DND-41 (cell line): ENCODE measurements around the gene MNS1.

Source experiments
- ATAC-seq: fragments of 200-7000 bp; cut with Tn5 transposase; 3 replicates; pipeline ENCODE4 v1.9.1; 2021; ENCODE audit warnings: low read depth; ENCODE audit not compliant: insufficient read depth
- DNase-seq: peaks from one replicate; pipeline ENCODE4 v3.0.0-alpha.2; 2020
- H2AFZ ChIP-seq: 2 replicates; pipeline ENCODE4 v1.6.0; 2012; ENCODE audit warnings: low read depth, low read length
- H3K27ac ChIP-seq: 2 replicates; pipeline ENCODE4 v1.5.1; 2012; ENCODE audit warnings: low read length, inconsistent platforms
- H3K27me3 ChIP-seq: fragments of 200-600 bp; sonication (generic); 2 replicates; pipeline ENCODE4 v1.6.0; 2012; ENCODE audit warnings: low read length, mild to moderate bottlenecking, inconsistent platforms; ENCODE audit not compliant: insufficient read depth, poor library complexity
- H3K36me3 ChIP-seq: 2 replicates; pipeline ENCODE4 v1.5.1; 2012; ENCODE audit warnings: low read length, inconsistent platforms; ENCODE audit not compliant: insufficient read depth
- H3K4me1 ChIP-seq: 2 replicates; pipeline ENCODE4 v1.5.1; 2012; ENCODE audit warnings: mild to moderate bottlenecking, low read length; ENCODE audit not compliant: insufficient read depth
- H3K4me2 ChIP-seq: 2 replicates; pipeline ENCODE4 v1.6.0; 2012; ENCODE audit warnings: mild to moderate bottlenecking, moderate library complexity, low read length, inconsistent platforms; ENCODE audit not compliant: insufficient read depth
- H3K4me3 ChIP-seq, 2 experiments: fragments of 200-600 bp in 1 of 2; shearing (Covaris generic) in 1 of 2; 2 replicates each; pipeline ENCODE4 v1.5.1; 2012 to 2016; ENCODE audit warnings: inconsistent platforms in 2 of 2, low read length in 2 of 2, mild to moderate bottlenecking in 2 of 2, low read depth in 1 of 2, moderate library complexity in 1 of 2
- H3K79me2 ChIP-seq: 2 replicates; pipeline ENCODE4 v1.6.0; 2012; ENCODE audit warnings: low read length, inconsistent platforms; ENCODE audit not compliant: insufficient read depth
- H3K9ac ChIP-seq: 2 replicates; pipeline ENCODE4 v1.6.0; 2012; ENCODE audit warnings: low read depth, mild to moderate bottlenecking, inconsistent platforms, low read length, moderate library complexity
- H3K9me3 ChIP-seq: 2 replicates; pipeline ENCODE4 v1.5.1; 2012; ENCODE audit warnings: low read length, moderate library complexity, mild to moderate bottlenecking, inconsistent platforms; ENCODE audit not compliant: insufficient read depth, severe bottlenecking
- H4K20me1 ChIP-seq: 2 replicates; pipeline ENCODE4 v1.6.0; 2012; ENCODE audit warnings: low read length; ENCODE audit not compliant: insufficient read depth
- CTCF ChIP-seq: IDR thresholded peaks from 2 replicates; pipeline ENCODE4 v1.5.1; 2012; ENCODE audit warnings: borderline replicate concordance, low read length, moderate library complexity, mild to moderate bottlenecking; ENCODE audit not compliant: poor library complexity, severe bottlenecking; ENCODE audit errors: extremely low read depth
- EZH2 ChIP-seq: IDR thresholded peaks from 3 replicates; pipeline ENCODE4 v1.6.1; 2012; ENCODE audit warnings: borderline replicate concordance, low read depth, mild to moderate bottlenecking, moderate library complexity, low read length, inconsistent platforms; ENCODE audit not compliant: severe bottlenecking

MNS1 gene

GRCh38 chr15:56394909-56395308 is 70.0 kb downstream of the MNS1 start:
- no peaks in the 10 kb centered on the region for H3K9me3 ChIP-seq
- H4K20me1 ChIP-seq = no peaks in the 10 kb centered on the region
- DNase-seq = no peak
- H3K9ac ChIP-seq = no peak overlapping the region
- no peak for ATAC-seq
- TF ChIP-seq EZH2 = no peak
- TF ChIP-seq CTCF = no peak
- H3K79me2 ChIP-seq = no peaks in the 10 kb centered on the region
- H3K4me2 ChIP-seq = no peak overlapping the region
- H3K4me3 ChIP-seq = no peak overlapping the region
- peaks cover 6% of the 10 kb centered on the region; the same call in 1 of the 2 replicates for H3K36me3 ChIP-seq
- no peaks in the 10 kb centered on the region for H3K27me3 ChIP-seq
- H2AFZ ChIP-seq = no peak overlapping the region
- H3K4me1 ChIP-seq = no peaks in the 10 kb centered on the region
- no peak overlapping the region for H3K27ac ChIP-seq

GRCh38 chr15:56393277-56393676 is 71.7 kb downstream of the MNS1 start:
- no peak overlapping the region for H3K9ac ChIP-seq
- no peaks in the 10 kb centered on the region for H3K9me3 ChIP-seq
- DNase-seq (no peak), ATAC-seq (no peak)
- no peak overlapping the region for H3K4me3 ChIP-seq
- TF ChIP-seq EZH2 (no peak), CTCF (no peak)
- no peaks in the 10 kb centered on the region for H3K79me2 ChIP-seq
- H3K36me3 ChIP-seq = no peaks in the 10 kb centered on the region
- H2AFZ ChIP-seq = no peak overlapping the region
- no peaks in the 10 kb centered on the region for H3K4me1 ChIP-seq
- H3K27me3 ChIP-seq = no peaks in the 10 kb centered on the region
- no peak overlapping the region for H3K4me2 ChIP-seq
- H3K27ac ChIP-seq = no peak overlapping the region
- no peaks in the 10 kb centered on the region for H4K20me1 ChIP-seq

- no peak for DNase-seq
- H3K4me3 ChIP-seq = no peak overlapping the region
- H3K27me3 ChIP-seq = no peaks in the 10 kb centered on the region
- ATAC-seq = no peak
- no peak overlapping the region for H3K9ac ChIP-seq
- no peak for TF ChIP-seq EZH2
- no peak for TF ChIP-seq CTCF
- H3K36me3 ChIP-seq = no peaks in the 10 kb centered on the region
- H3K79me2 ChIP-seq = no peaks in the 10 kb centered on the region
- no peak overlapping the region for H3K4me2 ChIP-seq
- no peaks in the 10 kb centered on the region for H4K20me1 ChIP-seq
- H3K9me3 ChIP-seq = no peaks in the 10 kb centered on the region
- H3K4me1 ChIP-seq = no peaks in the 10 kb centered on the region
- H2AFZ ChIP-seq = no peak overlapping the region
- H3K27ac ChIP-seq = no peak overlapping the region
Observed at GRCh38 chr15:56390739-56391267, 74.1 kb downstream of the MNS1 start.

GRCh38 chr15:56385908-56386307 is 79.0 kb downstream of the MNS1 start:
- Histone ChIP-seq H2AFZ (no peak overlapping the region), H3K4me3 (no peak overlapping the region), H3K36me3 (no peaks in the 10 kb centered on the region), H3K9me3 (no peaks in the 10 kb centered on the region), H3K4me2 (no peak overlapping the region), H3K9ac (no peak overlapping the region), H3K27ac (no peak overlapping the region), H3K4me1 (no peaks in the 10 kb centered on the region), H4K20me1 (no peaks in the 10 kb centered on the region), H3K79me2 (no peaks in the 10 kb centered on the region), H3K27me3 (no peaks in the 10 kb centered on the region)
- no peak for ATAC-seq
- no peak for DNase-seq
- TF ChIP-seq EZH2 (no peak), CTCF (no peak)
